Measurements from ENCODE around the gene CLEC19A. TPM values are rescaled to one million over a fixed set of nuclear protein-coding genes. Genes with fewer than 3 reads are reported as not detected.

The CLEC19A gene
- total RNA-seq, 1 donor from 2014 or later: not detected

DNA sequence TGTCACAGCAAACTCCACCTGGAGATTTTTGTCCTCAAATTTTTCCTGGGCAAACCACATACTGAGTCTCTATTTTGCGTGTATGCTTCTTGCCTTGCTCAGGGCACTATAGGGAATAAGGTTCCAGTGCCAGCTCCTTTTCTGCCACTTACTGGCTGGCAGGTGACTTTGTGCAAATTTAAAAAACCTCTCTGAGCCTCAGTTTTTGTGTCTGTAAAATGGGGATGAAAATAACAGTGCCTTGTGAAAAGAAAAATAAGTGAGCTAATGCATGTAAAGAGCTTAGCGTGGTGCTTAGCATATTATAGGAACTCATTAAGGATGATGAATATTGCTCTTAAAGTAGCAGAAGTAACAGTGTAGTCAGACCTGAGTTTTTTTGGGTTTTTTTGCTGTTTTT is 19.9 kb downstream of the CLEC19A start:
- ATAC-seq (ENCODE audit: low read depth) (no peak), DNase-seq (no peak)
- Mint-ChIP-seq H3K27ac (no peak overlapping the region), H3K27me3 (no peaks in the 10 kb centered on the region), H3K4me3 (no peak overlapping the region), H3K36me3 (ENCODE audit: low read depth) (no peaks in the 10 kb centered on the region), H3K4me1 (no peaks in the 10 kb centered on the region), H3K9me3 (no peaks in the 10 kb centered on the region)
- CTCF ChIA-PET: no interaction called here
- intact Hi-C loops (cut with micrococcal nuclease): no loop called here
- no peak for TF ChIP-seq CTCF (IDR thresholded peaks at IDR 0.05)
- POLR2A ChIA-PET: no interaction called here

DNA sequence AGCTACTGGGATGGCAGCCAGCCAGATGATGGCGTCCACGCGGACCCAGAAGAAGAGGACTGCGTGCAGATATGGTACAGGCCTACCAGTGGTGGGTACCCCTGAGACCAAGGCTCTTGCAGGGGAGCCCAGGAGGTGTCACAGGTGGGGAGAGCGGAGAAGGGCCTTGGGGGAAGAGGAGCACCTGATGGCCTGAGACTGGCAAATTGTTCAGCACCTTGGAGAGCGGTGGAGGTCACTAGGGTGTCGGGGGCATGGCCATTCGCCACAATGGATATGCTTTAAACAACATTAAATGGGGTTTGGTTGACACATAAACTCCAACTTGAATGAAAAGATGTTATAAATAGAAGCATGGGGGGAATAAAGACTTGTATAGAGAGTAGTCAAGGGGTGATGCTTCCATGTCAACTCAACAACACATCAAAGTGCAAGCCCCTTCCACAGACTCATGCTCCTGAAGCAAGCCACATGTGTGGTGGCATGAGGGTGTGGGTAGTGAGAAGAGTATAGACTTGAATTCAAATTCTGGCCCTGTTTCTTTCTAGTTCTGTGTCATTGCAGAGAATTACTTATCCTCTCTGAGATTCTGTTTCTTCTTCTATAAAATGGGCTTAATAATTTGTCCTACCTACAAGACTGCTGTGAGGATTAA is 22.2 kb downstream of the CLEC19A start:
- intact Hi-C loops (cut with micrococcal nuclease): no loop called here
- TF ChIP-seq CTCF (IDR thresholded peaks at IDR 0.05): no peak
- H3K27ac Mint-ChIP-seq: no peak overlapping the region

DNA sequence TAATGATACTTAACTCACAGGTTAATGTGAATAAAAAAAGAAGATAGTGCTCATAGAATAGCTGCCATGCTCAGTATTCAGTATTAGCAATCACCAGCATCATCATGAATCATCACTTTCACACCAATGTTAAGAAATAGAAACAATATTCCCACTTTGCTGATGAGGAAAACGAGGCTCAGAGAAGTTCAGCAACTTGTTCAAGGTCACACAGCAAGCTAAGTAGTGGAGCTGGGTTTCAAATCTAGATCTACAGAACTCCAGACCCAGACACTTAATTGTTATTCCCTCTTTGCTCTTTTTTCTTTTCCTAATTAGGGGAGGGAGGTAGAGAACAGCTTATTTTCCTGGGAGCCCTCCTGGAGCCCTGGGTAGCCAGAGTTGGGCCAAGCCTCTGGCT is 22.9 kb downstream of the CLEC19A start:
- H3K4me3 Mint-ChIP-seq: no peak overlapping the region
- no peaks in the 10 kb centered on the region for H3K9me3 Mint-ChIP-seq
- ChIA-PET CTCF (no interaction called here), POLR2A (no interaction called here)
- DNase-seq (no peak), ATAC-seq (ENCODE audit: low read depth) (no peak)
- H3K36me3 Mint-ChIP-seq (ENCODE audit: low read depth): no peaks in the 10 kb centered on the region
- intact Hi-C loops (cut with micrococcal nuclease): no loop called here
- H3K4me1 Mint-ChIP-seq: no peaks in the 10 kb centered on the region
- no peaks in the 10 kb centered on the region for H3K27me3 Mint-ChIP-seq
- no peak for TF ChIP-seq CTCF (IDR thresholded peaks at IDR 0.05)
- H3K27ac Mint-ChIP-seq: no peak overlapping the region

More for the DNA sequence above, 22.2 kb downstream of the CLEC19A start:
- no peaks in the 10 kb centered on the region for H3K36me3 Mint-ChIP-seq (ENCODE audit: low read depth)
- DNase-seq (no peak), ATAC-seq (ENCODE audit: low read depth) (no peak)
- ChIA-PET POLR2A (no interaction called here), CTCF (no interaction called here)
- no peaks in the 10 kb centered on the region for H3K27me3 Mint-ChIP-seq
- H3K4me3 Mint-ChIP-seq: no peak overlapping the region
- no peaks in the 10 kb centered on the region for H3K4me1 Mint-ChIP-seq
- H3K9me3 Mint-ChIP-seq: no peaks in the 10 kb centered on the region

DNA sequence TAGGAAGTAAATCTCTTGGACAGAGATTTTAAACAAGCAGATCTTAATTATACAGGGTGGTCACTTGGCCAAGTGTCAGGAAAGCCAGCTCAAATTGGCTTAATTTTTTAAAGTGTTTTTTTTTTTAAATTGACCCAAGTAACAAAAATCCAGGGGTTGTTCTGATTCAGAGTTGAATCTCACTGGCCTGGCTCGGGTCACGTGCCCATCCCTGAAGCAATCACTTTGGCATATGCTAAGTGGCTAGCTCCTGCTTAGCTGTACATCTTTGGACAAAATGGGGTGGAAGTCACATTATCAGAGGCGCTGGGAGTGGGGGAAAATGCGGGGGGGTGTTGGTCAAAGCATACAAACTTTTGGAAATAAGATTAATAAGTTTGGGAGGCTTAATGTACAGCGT is 23.6 kb downstream of the CLEC19A start:
- no peaks in the 10 kb centered on the region for H3K4me1 Mint-ChIP-seq
- ChIA-PET CTCF (no interaction called here), POLR2A (no interaction called here)
- H3K27ac Mint-ChIP-seq: no peak overlapping the region
- TF ChIP-seq CTCF (IDR thresholded peaks at IDR 0.05): no peak
- no peak for DNase-seq
- ATAC-seq (ENCODE audit: low read depth): no peak
- no peak overlapping the region for H3K4me3 Mint-ChIP-seq
- H3K9me3 Mint-ChIP-seq: no peaks in the 10 kb centered on the region
- intact Hi-C loops (cut with micrococcal nuclease): no loop called here
- no peaks in the 10 kb centered on the region for H3K27me3 Mint-ChIP-seq
- no peaks in the 10 kb centered on the region for H3K36me3 Mint-ChIP-seq (ENCODE audit: low read depth)

GRCh38 chr16:19314718-19315425 is 29.3 kb downstream of the CLEC19A start:
- DNase-seq (no peak), ATAC-seq (ENCODE audit: low read depth) (no peak)
- Mint-ChIP-seq H3K4me3 (no peak overlapping the region), H3K4me1 (no peaks in the 10 kb centered on the region), H3K27me3 (peaks cover 1% of the 10 kb centered on the region), H3K9me3 (no peaks in the 10 kb centered on the region), H3K36me3 (ENCODE audit: low read depth) (no peaks in the 10 kb centered on the region), H3K27ac (no peak overlapping the region)
- POLR2A ChIA-PET: no interaction called here
- intact Hi-C loops (cut with micrococcal nuclease): no loop called here
- no peak for TF ChIP-seq CTCF (IDR thresholded peaks at IDR 0.05)
- CTCF ChIA-PET: no interaction called here

Measured in activated B cell treated with CpG ODN at 0.5 μM for 24 hours (primary cell).